GM18867 (cell line): Measurements from ENCODE around the gene SH3TC1.

Source experiments
- ATAC-seq: cut with Tn5 transposase; IDR thresholded peaks from one replicate; pipeline ENCODE4 v1.9.1; 2021; ENCODE audit warnings: mild to moderate bottlenecking, moderate library complexity; ENCODE audit not compliant: unreplicated experiment

SH3TC1 gene

DNA sequence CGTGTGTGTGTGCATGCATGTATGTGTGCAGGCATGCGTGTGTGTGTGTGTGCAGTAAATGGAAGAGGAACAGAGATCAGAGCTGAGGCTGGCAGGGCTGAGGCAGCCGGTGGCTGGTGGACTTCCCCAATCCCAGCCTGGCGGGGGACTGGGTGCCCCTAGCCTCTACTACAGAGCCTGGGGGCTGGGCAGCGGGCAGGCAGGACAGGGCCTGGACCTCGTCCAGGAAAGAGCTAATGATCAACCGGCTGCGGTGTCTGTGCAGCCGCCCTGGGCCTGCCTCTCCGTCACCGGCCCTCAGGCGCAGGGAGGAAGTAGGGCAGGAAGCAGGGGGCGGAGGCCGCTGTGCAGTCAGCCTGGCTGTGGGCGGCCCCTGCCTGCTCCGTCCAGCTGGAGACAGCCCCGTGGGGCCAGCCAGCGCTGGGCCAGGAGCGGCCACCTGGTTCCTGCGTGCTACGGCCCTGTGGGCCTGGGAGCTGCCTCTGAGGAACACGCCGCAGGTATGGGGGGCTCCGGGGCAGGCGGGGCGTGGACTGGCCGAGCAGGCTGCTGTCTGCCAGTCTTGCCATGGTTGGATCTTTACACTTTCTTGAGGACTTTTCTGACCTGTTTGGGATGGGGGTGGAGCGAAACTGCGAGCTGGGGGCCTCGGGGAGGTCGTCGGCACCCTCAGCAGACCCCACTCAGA lies at the start of gene SH3TC1:
TSS of gene SH3TC1 (plus strand) at position 385 of the 688 bp plus-strand sequence. CDS start 5,905 bp downstream, outside the sequence.
- ATAC-seq: peak; percentile 88

DNA sequence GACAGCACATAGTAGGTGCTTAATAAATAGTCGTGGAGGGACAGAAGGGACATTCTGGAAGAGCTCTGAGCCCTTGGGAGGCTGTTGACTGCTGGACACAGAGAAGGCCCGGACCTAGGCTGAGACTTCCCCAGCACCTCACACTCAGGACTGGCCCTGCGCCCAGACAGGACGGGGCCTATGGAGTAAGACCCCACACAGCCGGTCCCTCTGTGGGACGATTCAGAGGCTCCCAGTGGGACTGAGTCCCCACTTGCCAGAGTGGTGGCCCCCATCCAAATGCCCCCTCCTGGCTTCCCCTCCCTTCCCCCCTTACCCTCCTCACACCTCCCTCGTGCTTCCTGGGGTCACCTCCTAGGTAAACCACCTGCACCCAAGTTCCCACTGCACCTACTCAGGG lies 49.4 kb upstream of the SH3TC1 start:
- ATAC-seq: no peak

DNA sequence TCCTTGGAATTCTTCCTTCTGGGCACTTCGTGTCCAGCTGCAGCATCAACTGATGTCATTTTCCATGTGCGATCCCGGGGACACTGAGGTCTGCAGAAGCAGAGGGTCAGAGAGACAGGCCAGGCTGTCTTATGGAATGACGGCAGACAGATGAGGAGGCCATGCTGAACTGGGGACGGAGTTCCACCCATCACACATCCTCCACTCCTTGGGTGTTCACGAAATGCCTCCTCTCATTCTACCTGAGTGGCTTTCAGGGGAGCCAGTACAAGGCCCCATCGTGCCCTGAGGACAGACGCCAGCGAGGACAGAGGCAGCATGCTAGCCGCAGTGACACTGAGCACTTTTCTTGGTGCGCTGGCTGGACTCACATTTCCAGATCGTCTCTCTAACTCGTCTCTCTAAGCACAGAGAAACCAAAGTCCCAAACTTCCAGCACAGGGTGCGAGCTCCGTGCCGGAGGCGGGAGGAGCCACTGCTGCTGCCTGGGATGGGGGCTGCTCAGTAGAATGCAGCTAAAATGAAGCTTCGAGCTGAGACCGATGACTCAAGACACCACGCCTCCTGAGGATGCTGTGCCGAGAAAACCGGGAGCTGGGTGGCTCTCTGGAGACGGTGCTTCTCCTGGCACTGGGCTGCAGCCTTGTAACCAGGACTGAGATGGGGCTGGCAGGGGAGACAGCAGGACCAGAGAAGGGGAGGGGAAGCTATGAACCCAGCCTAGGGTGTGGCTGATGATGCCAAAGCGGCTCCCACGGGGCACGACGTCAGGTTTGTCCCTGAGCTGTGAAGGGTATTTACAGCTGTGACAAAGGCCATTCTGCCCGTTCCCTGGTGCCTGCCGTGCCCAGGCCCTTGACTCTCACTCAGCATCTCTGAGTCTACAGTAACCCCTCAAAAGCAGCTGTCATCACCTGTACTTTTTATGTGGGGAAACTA lies 48.7 kb upstream of the SH3TC1 start:
- ATAC-seq: no peak

DNA sequence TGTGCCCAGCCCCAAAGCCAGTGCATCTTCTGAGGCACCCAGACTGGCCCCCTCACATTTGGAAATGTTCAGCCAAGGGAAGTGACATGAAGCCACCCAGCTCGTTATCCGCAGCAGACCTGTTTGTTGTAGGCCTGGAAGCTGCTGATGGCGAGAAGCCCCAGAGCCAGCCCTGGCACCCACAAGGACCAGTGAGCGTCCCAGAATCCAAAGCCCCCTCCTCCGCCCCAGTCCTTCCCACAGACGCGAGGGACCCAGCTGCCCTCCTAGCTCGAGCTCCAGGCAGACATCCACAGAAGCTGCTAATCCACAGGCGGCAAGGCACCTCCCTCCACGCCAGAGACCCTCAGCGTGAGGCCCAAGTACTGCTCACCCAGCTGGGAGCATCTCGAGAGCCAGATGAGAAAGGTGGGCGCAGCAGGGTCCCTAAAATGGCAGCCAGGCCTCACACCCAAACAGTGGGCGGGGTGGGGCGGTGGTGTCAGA lies 47.9 kb upstream of the SH3TC1 start:
- ATAC-seq: no peak

DNA sequence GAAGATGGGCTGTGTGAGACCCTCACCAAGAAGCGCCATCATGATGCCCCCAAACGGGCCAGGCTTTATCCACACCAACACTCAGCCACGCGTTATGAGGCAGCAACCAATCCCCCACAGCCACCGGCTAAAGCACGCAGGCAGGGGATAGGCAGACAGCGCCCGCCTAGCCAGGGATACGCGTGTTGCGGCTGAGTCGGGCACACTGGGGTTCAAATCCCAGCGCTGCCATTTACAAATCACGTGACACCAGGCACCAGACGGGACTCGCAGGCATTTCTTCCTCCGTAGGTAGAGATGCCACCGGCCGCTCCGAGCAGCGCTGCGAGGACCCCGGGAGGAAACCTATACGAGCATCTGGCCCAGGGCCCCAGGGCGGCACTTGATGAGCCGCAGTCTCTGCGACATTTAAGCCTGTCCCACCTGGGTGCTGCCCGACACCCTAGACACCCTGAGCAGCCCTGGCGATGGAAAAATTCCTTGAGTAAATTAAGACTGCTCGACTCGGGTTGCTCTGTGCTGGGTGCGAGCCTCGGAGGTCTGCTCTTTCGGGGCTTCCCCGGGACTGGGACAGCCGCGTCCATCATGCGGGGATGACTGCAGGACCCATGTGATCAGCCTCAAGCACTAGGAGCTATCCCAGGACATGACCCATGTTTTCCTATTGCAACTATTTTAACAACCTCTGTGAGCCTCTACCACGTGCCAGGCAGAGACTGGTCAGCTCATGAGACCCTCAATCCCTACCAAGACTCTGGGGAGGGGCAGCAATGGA lies 46.8 kb upstream of the SH3TC1 start:
- ATAC-seq: no peak

DNA sequence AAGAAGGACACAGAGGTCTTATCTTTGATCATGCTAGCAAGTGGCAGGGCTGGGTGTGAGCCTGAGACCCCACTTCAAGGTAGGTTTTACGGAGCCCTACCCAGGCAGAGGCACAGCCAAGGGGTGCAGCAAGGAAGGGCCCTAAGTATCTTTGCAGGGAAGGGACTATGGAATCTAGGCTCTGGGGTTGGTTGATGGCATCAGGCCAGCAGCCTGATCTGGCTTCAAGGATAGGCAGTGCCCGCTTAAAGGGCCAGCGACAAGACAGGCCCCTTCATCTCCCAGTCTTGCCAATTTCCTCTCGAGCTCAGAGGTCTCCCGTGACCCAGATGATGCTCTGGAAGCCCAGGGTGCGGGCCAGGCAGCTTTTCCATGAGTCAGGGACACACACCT lies 46.2 kb upstream of the SH3TC1 start:
- ATAC-seq: no peak

DNA sequence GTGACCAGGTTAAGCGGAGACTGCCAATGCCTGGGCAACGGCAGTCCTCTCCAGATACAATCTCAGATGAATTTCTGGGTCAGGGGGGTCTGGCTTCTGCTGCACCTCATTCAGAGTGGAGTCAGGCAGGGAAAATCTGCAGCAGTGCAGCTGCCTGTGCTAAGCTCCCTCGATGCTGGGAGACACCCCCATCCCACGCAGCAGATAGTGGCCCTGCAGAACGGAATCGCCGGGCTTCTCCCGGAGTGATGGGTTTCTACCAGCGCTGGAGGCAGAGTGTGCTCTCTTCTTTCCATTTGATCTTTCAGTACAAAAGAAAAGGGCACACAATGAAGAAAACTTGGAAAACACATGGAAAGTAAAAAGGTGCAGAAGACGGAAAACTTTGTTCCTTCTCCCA lies 45.6 kb upstream of the SH3TC1 start:
- ATAC-seq: no peak

DNA sequence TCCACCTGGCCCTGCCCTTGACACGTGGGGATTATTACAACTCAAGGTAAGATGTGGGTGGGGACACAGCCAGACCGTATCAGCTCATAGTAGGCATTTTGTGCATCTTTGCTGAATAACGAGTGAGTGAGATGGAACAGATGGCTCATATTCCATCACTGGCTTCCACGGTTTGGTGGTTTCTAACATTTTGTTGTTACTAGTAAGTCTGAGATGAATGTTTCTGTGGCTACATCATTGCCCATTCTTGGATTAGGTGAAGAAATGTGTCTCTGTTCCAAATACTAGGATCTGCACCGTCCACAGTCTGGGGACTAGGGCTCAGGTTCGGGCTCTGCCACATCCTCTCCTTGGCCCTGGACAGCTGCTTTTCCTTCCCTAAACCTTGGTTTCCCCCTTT lies 44.0 kb upstream of the SH3TC1 start:
- no peak for ATAC-seq

DNA sequence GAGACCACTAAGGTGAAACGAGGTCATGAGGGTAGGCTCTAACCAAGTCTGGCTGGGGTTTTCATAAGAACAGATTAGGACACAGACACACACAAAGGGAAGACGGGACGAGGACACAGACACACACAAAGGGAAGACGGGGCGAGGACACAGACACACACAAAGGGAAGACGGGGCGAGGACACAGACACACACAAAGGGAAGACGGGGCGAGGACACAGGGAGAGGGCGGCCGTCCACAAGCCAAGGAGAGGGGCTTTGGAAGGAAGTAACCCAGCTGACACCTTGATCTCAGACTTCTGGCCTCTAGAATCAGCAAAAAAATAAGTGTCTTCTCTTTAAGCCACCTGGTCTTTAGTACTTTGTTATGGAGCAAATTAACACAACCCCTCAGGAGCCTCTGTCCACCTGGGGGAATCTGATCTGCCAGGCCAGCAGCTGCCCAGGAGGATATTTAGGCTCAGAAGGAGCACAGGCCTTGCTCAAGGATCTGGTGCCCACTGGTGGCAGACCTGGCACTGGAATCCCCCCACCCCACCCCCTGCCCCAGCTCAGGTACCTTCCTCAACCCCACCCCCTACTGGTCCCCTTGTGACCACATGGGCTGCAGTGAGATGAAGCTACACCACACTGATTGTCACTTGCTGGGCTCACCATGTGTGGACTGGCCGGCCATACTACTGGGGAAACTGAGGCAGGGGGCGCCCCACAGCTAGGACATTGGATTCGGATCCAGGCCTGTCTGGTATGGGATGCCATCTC lies 43.2 kb upstream of the SH3TC1 start:
- no peak for ATAC-seq

DNA sequence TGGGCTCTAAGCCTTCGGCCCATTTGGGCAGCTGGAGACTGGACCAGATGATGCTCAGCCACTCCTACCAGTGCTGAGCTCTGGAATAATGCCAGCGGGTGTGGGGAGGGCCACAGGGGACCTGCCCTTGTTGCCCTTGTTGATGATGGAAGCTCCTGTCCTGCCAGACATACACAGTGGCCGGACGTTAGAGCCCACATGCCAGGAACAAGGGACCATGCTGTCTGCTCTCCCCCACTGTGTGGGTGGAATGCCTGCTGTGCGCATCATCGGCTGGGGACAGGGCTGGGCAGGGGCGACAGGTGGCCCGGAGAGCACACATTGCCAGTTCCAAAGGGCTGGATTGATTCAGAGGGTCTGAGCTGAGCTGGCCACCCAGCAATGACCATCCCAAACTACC lies 42.5 kb upstream of the SH3TC1 start:
- no peak for ATAC-seq

DNA sequence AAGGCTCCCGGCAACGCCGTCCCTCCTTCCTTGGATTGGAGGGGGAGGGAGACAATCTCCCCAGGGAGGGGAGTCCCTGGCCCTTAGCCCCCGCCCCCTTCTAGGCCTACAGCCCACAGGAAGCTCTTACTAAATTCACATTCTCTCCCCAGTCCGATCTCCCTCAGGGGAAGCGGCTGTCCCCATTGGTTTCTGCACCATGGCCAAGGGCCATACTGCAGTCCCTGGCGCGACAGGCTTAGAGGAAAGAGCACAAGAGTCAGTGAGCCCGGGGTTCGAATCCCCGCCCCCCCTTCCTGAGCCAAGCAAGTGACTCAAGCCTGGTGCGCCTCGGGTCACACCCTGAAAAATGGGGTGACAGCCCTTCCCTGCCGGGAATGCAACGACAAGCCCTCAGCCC lies 41.6 kb upstream of the SH3TC1 start:
- no peak for ATAC-seq

DNA sequence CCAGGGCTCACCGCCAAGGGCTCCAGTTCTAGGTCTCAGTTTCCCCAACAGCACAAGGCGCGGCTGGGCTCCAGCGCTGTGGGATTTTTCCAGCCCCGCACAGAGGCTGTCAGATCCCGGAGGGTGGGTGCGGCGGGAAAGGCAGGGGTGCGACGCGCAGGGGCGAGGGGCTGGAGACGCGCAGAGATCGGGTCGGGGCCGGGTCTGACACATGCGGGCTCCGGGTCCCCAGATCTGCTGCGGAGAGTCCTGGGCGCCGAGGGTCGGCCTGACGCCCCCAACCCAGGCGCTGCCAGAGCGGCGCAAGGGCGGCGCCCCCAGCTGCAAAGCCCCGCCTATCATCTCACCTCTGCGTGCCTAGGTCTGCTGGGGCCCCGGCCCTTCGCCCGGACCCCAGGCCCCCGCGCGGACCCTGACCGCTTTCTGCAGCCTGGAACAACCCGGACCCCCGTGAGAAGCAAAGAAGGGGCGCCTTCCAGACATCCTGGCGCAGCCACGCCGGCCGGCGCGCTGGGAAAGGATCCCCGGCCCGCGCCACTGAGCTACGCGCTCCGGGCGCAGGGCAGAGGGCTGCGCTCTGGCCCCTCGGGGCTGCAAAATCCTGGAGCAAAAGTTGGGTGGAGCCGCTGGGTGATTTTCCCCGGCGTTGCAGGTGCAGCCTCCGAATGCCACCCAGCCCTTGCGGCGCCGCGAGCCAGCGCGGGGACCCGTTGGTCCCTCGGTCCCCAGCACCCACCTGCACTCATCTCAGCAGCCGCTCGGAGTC lies 41.0 kb upstream of the SH3TC1 start:
- ATAC-seq: no peak

DNA sequence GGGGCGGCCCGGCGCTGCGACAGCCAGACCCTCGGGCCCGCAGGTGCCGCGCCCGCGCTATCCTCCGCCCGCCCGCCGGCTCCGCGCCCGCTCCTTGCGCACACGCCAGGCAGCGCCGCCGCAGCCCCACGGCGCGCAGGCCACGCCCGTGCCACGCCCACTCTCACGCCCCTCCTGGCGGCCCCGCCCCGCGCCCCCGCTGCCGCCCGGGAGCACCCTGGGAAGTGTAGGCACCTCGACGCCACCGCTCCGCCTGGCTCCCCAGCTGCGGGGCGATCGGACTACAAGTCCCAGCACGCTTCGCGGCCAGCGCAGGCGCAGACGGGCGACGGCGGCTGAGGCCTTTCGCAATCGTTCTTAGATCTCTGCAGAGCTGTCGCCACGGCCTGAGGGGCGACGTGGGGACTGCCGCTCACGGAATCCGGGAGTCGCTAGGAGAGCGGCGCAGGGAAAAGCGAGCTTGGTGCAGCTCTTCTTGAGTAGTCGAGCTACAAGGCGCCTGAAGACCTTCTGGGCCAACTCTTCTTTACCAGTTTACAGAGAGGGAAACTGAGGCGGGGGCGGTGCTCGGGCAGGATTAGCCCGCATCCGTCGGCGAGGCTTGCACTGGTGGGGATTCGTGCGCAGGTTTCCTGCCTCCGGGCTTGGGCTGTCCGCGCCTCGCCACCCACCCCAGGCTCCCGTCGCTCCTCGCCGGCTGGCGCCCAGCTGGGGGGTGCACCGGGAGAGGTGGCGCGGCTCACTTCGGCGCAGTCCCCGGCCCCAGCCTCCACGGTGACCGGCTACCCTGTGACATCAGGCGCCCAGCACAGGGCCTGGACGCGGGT lies 40.2 kb upstream of the SH3TC1 start, which contains the start of gene ABLIM2:
TSS of gene ABLIM2 (minus strand) at position 104 of the 827 bp plus-strand sequence. CDS start 124 bp downstream, outside the sequence.
- peak; percentile 98 for ATAC-seq

DNA sequence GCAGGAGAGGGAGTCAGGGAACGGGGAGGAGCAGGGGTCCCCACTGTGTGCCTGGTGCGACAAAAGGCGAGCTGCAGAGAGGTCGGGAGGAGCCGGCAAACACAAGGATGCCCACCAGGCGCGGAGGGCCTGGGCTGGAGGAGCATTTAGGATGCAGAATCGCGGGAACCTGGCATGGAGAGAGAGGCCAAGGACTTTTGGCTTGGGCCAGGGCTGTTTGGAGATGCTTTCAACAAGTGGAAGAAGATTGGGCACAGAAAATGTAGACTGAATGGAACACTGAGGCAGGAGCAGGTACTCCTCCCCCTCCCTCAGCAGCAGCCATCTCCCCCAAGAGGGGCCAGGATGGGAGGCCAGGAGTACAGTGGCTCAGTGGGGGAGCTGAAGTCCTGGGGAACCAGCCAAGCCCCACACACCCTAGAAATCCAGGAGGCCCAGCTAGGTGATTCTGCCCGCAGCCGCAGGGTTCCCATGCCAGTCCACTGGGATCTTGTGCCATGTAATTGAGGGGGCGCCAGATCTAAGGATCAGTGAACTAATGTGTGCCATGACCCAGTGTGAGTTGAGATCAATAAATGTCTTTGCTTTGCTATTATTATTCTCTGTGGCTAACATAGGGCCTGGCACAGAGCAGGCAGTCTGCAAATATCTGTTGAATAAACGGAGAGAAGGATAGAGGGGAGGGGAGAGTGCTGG lies 39.4 kb upstream of the SH3TC1 start:
- ATAC-seq: no peak

DNA sequence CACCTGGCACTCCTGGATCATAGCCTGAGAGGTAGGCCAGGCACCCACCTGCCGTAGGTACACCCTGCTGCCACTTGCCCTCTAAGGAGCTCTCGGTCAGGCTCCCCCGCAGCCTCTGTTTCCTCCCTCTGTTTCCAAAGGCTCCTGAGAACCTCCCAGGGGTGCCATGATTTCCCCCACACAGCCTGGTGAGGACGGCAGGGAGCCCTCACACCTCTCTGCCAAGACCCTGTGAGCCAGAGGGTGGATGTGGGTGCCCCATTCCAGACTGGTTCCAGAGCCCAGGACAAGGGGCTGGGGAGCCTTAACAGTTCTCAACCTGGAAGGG lies 38.9 kb upstream of the SH3TC1 start:
- no peak for ATAC-seq

DNA sequence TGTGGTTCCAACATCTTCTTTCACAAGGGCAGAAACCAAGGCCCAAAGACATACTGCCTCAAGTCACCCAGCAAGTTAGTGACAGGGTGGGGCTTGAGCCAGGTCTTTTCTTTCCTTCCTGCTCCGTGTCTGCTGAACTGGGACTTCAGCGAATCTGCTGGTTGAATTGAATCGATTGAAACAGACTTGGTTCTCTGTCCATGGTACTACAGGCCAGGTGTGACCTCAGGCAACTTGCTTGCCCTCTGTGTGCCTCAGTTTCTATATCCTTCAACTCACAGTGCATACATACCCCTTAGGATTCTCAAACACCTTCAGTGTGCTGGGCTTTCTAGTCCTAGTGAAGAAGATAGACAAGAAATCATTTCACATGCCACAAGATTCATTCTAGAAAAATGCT lies 38.5 kb upstream of the SH3TC1 start:
- no peak for ATAC-seq

DNA sequence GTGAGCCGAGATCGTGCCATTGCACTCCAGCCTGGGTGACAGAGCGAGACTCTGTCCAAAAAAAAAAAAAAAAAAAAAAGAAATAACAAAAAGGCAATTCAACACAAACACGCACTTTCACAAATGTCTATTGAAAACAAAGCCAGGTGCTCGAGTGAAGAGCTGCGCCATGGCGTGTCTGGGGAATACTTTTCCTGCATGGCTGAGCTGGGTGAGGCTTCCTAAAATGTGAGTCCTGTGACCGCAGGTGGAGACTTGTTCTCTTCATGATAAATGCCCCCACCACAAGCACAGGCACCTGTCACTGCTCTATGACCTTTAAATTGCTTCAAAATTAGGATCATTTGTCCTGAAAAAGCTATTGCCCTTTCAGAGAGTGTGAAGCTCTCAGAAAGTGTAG lies 36.5 kb upstream of the SH3TC1 start:
- ATAC-seq: no peak

DNA sequence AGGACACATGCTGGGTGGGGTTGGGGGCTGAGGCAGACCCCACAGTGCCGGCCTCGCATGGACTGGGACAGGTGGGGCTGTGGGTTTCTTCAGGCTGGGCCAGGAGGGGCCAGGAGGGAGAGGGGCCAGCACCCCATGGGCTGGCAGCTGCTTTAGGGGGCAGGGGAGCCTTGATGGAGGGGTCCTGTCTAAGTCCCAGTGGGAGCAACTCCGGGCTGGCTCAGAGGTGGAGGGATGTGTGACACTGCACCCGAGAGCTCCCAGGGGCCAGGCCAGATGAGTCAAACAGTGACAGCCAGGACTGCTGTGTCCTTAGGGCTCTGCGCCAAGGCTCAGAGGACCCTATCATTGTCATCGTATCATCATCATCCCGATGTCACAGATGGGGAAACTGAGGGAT lies 36.1 kb upstream of the SH3TC1 start:
- no peak for ATAC-seq
